NCI-H2081 treated with DMSO at 0.1 percent for 48 hours (cell line): ENCODE data around the gene NF1.
"Not testable (repeated sequence)": the region's sequence is repeated elsewhere in the genome, so short reads cannot be mapped to it uniquely, and the experiment has no call there.

ENCODE experiments used
- DNase-seq: peaks from one replicate; lab custom pipeline; 2025; lab: John Stamatoyannopoulos, UW

The NF1 gene, protein sequence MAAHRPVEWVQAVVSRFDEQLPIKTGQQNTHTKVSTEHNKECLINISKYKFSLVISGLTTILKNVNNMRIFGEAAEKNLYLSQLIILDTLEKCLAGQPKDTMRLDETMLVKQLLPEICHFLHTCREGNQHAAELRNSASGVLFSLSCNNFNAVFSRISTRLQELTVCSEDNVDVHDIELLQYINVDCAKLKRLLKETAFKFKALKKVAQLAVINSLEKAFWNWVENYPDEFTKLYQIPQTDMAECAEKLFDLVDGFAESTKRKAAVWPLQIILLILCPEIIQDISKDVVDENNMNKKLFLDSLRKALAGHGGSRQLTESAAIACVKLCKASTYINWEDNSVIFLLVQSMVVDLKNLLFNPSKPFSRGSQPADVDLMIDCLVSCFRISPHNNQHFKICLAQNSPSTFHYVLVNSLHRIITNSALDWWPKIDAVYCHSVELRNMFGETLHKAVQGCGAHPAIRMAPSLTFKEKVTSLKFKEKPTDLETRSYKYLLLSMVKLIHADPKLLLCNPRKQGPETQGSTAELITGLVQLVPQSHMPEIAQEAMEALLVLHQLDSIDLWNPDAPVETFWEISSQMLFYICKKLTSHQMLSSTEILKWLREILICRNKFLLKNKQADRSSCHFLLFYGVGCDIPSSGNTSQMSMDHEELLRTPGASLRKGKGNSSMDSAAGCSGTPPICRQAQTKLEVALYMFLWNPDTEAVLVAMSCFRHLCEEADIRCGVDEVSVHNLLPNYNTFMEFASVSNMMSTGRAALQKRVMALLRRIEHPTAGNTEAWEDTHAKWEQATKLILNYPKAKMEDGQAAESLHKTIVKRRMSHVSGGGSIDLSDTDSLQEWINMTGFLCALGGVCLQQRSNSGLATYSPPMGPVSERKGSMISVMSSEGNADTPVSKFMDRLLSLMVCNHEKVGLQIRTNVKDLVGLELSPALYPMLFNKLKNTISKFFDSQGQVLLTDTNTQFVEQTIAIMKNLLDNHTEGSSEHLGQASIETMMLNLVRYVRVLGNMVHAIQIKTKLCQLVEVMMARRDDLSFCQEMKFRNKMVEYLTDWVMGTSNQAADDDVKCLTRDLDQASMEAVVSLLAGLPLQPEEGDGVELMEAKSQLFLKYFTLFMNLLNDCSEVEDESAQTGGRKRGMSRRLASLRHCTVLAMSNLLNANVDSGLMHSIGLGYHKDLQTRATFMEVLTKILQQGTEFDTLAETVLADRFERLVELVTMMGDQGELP (N-terminal part only)

DNA sequence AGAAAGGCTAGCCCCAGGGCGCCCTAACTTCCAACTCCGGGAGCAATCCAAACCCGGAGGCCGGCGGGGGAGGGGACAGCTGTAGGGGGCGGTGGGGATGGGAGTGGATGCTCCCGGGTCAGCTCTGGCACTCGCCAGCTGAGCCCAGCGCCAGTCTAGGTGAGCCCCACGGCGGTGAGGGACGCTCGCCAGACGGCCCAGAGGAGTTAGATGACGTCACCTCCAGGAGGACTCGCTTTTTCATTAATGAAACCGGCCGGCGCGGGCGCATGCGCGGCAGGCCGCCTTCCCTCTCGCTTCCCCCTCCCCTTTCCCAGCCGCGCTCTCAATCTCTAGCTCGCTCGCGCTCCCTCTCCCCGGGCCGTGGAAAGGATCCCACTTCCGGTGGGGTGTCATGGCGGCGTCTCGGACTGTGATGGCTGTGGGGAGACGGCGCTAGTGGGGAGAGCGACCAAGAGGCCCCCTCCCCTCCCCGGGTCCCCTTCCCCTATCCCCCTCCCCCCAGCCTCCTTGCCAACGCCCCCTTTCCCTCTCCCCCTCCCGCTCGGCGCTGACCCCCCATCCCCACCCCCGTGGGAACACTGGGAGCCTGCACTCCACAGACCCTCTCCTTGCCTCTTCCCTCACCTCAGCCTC lies at the start of gene NF1:
Gene NF1, plus strand, starts transcription at position 378 of the 636 bp plus-strand sequence. CDS start 333 bp downstream, outside the sequence.
- DNase-seq = peak; percentile 34

GRCh38 chr17:31046856-31047425 lies 47.8 kb upstream of the NF1 start:
- DNase-seq = not testable (repeated sequence)

GRCh38 chr17:31048142-31048541 lies 46.6 kb upstream of the NF1 start:
- DNase-seq = no peak

GRCh38 chr17:31048780-31049179 lies 46.0 kb upstream of the NF1 start:
- no peak for DNase-seq

GRCh38 chr17:31050948-31051347 lies 43.8 kb upstream of the NF1 start:
- no peak for DNase-seq

DNA sequence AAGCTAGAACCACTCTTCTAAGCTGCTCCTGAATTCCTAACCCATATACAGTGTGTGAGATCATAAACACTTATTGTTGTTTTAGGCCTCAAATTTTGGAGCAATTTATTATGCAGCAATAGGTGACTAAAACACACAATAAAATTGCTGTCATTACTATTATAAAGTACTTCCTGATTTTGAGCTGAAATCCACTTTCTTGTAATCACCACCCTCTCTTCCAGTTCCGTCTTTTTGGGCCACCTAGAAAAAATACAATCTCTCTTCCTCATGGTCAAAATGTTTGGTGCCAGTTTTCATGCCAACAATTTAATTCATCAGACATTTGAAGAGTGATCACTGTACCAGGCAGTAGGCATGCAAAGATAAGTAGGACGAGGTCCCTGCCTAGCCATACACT lies 43.3 kb upstream of the NF1 start:
- DNase-seq = no peak

DNA sequence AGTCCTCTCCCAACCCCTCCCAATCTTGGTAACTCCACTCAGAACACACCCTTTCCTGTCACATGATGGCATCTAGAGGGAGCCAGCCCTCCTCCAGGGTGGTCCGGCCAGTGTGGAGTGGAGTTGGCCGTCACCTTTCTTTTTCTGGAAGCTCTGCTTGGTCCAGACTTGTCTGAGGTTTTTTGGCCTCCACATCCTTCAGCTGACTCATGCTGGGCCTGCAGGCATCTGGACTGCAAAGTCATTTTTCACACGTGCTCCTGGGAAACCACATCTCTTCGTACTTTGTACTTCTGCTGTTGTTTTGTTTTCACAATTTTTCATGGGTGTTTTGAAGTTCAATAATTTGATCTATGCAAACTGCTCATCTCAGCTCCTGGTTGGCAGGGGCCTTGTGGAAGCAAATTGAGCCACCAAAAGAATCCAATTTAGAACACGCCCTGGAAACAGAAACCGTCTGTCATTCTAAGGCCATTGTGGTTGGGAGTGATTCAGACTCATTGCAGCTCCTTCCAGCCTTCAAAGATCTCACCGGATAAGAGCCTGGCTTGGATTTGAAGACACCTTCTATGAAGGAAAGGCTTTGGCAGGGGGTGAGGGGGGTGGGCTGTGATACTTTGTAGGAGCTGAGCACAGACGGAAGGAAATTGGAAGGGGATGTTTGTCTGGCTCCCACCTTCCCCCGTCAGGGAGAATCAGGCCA lies 42.4 kb upstream of the NF1 start:
- DNase-seq = no peak

DNA sequence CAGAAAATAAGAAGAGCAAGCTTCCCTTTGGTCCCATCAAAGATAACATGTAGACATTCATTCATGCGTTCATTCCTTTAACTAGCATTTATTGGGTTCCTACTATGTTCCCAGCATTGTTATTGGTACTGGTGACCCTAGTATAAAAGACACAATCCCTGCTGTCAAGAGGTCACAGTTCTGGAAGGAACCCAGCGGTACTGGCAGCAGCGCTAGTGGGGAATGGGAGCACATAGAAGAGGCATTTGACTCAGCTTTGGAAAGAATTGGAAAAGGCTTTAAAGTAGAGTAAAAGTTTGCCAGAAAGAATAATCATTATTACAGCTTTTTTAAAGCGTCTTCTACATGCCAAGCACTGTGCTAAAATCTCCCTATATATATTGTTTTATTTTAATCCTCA lies 41.7 kb upstream of the NF1 start:
- no peak for DNase-seq

DNA sequence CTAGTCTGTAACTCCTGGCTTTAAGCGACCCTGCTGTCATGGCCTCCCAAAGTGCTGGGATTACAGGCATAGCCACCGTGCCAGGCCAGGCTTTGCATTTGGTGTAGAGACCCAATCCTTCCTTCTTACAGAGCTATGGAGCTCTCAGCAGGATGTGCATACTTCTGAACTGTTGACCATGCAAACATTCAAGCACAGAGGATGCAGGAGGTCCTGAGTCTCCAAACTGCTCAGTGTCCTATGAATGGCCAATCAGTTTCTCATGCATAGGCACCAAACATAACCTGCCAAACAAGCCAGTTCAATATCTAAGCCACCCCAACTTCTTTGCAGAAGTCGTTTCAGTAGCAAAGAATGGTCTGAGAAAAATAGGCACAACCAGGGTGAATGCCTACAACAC lies 40.0 kb upstream of the NF1 start:
- DNase-seq = no peak

- no peak for DNase-seq
Observed at GRCh38 chr17:31058976-31059375, 35.8 kb upstream of the NF1 start.

GRCh38 chr17:31060791-31061550 lies 33.8 kb upstream of the NF1 start:
- DNase-seq = no peak

DNA sequence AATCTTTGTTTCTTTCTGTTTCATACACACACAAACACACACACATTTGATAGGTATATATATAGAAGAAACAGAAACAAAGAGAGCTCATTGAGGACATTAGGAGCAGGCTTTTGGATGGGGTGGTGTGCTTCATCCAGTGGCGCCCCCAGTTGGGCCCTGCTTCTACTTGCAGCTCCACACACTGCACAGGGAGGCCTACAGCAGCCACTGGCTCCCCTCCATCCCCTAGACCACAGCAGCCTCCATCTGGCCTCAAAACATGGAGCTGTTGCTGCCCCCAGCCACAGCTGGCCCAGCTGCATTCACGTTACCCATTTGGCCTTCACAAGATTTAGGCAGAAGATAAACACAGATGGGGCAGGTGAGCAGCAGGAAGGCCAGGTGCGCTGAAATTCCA lies 33.1 kb upstream of the NF1 start:
- DNase-seq = no peak

DNA sequence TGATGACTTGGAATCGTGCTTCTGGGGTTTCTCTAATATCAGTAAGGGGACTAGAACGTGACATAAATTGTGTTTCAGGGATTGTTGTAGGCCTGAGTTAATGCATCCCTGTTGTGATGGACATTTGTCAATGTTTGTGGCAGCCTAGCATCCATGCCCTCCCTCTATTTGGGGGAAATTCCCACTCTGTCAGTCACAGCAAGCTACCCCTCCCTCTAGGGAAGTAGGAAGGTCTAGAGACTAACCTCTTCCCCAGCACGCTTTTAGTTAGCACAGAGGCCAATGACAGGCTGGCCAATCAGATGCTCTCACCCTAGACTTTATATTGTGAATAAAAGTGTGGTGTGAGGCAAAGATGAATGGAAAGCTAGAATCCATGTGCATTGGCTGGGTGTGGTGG lies 32.4 kb upstream of the NF1 start:
- DNase-seq = no peak

GRCh38 chr17:31064707-31065106 lies 30.1 kb upstream of the NF1 start:
- DNase-seq = no peak

DNA sequence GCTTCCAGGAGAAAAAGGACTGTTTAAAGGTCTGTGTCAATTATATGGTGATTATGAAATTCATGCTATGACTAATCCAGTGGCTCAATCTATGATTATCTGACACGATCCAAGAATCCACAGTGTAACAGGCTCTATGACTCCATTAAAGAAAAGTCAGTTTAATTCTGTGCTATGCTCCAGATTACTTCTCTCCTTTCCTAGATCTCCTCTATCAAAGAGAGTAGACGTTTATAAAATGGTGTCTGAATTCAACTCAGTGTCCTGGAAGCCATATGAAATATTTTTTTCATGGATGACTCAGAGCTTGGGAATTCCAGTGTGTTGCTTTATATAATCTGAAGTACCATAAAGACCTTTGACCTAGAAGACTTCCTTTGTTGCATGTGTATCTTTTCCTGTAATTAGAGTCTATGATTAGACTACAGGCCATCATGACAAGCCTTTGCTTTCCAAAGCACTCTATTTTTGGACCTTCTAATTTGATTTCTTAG lies 27.0 kb upstream of the NF1 start:
- DNase-seq = no peak

DNA sequence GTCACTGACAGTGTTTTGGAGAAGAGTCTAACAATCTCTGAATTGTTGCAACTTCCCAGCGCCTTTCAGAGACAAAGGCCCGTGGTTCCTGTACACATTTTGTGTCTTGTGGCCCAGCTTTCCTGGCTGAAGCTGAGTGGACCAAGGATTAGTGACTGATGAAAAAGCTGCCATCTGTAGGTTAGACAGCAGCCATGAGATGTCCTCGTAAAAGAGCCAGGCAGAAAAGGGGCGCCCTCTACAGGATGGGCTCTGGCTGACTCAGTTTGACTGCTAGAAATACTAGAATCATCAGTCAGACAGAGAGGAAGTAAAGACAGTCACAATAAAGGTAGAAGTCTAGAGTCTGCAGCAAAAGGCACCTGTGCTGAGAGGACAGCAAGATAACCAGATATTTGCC lies 26.5 kb upstream of the NF1 start:
- no peak for DNase-seq

DNA sequence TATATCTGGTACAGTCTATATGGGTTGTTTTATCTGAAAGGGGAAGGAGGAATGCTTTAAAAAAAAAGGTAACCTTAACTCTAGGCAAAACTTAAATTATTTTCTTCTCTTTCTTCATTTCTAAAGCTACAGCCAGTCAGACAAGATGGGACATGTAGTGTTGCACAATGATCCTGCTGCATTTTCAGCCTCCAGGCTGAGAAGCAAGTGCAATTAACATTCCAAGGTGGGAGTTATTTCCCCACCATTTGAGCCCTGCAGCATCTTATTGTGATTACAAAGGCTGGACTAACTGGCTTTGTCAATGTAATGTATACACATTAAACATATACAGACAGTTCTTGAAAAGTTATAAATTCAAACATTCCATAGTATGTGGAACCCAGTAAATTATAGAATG lies 22.6 kb upstream of the NF1 start:
- DNase-seq = no peak

- no peak for DNase-seq
Observed at GRCh38 chr17:31073411-31073810, 21.4 kb upstream of the NF1 start.

DNA sequence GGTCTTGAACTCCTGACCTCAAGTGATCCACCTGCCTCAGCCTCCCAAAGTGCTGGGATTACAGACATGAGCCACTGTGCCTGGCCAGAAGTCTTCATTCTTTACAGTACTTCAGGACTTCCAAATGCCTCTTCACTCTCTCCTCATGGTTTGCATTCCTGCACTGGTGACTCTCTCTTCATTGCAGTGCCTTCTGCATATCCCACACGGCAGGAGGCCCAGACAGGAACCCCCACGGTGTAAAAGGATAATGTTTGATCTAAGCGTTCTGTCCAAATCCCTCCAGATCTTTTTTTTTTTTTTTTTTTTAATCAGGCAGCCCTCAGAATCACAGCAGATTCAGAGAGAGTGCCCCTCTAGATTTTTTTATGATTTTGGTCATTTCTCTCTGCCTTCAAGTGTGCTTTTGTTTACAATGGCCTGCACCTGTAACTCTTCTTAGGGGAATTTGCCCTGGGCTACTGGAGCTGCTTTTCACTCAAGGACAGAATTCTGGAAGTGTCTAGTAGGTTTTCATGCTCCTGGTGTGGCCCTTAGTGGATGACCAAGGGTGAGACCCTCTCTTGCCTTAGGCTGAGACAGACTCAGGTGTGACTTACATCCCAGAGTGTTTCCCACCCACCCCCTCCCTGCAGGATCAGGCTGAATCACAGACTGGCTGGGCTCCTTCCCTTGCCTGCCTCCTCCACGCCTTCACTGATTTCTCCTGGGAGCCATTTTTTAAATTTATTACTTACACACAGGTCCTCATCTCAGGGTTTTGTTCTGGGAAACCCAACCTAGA lies 19.8 kb upstream of the NF1 start:
- DNase-seq = no peak
